ENCODE results near the gene ZFP3. TPM values are rescaled to one million over a fixed set of nuclear protein-coding genes. Genes with fewer than 3 reads are reported as not detected.

ZFP3 gene
- 1.0 and 1.3 TPM in 2 replicates for total RNA-seq

DNA sequence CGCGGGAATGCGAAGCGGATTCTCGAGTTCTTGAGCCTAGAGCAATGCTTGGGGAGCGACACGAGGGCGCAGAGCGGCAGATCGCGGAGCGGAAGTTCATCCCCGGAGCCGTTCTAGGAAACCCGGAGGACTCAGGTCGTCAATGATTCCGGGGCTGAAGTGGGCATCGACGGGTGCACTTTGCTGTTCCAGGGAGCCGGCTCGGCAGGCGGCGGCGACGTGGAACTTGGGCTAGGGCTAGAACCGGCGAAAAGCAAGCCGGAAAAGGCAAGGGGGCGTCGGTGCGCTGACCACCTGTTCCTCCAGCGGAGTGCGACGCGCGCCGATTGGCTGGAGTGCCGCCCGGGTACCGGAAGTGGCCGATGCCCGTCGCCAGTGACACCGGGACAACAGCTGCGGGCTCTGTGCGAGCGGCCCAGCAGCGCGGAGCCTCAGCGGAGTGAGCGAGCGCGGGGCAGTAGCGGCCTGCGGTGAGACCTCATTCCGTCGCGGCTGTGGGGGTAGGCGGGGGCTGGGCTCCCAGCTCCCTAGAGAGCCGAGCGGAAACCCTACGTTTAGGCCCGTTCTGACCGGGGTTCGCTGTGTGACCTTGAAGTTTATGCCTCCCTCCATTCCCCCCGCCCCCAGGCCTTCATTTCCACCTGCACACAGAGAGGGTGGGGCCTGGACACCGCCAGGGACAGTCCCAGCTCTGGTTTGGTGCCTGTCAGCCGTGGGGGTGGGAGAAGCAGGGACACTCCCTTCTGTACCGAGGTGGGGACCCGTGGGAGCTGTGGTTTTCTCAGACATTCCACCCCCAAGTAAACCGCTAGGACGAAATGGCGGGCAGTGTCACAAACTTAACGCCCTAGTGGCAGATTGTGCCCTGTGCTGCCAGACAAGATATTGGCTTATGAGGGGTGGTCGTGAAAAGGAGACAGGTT lies at the start of gene ZFP3:
Gene ZFP3, plus strand, starts transcription at position 362 of the 923 bp plus-strand sequence. CDS start 13,038 bp downstream, outside the sequence.

GRCh38 chr17:5035315-5035714 lies 43.0 kb upstream of the ZFP3 start, which contains the start of gene SLC52A1:
TSS of gene SLC52A1 (minus strand) at chr17:5035426. CDS start at chr17:5034606, 820 bp downstream.

GRCh38 chr17:5111402-5112204 lies 33.3 kb downstream of the ZFP3 start, which contains the start of gene ZNF232:
TSS of gene ZNF232 (minus strand) at chr17:5111878. CDS start at chr17:5111822, 56 bp downstream.

DNA sequence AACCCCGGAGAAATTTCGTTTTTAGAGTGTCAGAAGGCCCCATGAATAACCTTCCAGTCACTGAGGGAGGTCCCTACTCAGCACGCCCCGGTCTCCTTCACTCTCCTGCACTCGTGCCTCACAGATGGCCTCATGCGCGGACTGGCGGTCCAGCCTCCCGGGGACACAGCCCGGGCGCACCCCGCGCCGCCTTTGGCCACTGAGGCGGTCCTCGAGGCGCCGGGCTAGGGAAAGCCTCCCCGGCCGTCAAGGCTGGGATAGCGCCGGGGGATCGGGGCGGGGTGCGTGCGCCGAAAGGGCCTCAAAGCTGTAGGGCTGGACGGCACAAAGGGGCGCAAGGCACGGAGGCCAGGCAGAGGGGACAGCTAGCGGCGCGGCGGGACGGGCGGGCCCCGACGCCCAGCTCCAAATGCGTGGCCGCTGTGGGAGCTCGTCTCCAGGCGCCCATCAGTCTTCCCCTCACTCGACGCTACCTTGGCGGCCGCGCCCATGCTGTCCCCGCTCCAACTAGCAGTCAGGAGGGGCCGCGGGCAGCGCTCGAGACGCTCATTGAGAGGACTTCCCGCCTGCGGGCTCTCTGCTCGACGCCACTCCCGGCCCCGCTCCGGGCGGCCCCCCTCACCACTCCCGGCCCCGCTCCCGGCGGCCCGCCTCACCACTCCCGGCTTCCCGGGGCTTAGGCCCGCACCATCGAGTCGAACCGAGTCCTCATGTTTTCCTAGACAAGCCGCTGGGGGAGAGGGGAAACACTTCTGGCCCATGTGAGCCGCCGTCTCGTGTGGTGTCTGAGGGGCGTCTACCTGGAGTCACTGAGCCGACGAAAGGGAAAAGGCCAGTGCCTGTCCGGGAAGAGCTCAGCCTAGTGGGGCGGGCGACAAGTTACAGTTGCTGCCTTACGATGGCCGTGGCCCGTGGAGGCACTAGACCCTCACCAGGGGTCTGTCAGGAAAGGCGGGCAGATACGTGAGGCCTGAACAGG lies 37.7 kb downstream of the ZFP3 start, which contains the start of gene USP6:
Gene USP6, plus strand, starts transcription at position 360 of the 979 bp plus-strand sequence. CDS start 14,336 bp downstream, outside the sequence.

Other genes starting within 250 kb of the ZFP3 start
- 17.5 and 26.3 TPM in 2 replicates for gene MINK1, start 245.1 kb upstream of the ZFP3 start, total RNA-seq
- 0.80 and 7.0 TPM in 2 replicates for gene C17orf107, start 178.9 kb upstream of the ZFP3 start, total RNA-seq
- gene CHRNE, start 175.4 kb upstream of the ZFP3 start, total RNA-seq: 0.39 TPM in 1 of 2 replicates, not detected in the other
- not detected in 2 replicates for gene GP1BA, start 146.2 kb upstream of the ZFP3 start, total RNA-seq
- gene SLC25A11, start 138.4 kb upstream of the ZFP3 start, total RNA-seq: 52.3 and 67.7 TPM in 2 replicates
- 42.0 and 53.0 TPM in 2 replicates for gene RNF167, start 138.2 kb upstream of the ZFP3 start, total RNA-seq
- 668 and 1,703 TPM in 2 replicates for gene PFN1, start 129.9 kb upstream of the ZFP3 start, total RNA-seq
- gene ENO3, start 127.3 kb upstream of the ZFP3 start, total RNA-seq: 2.6 and 17.2 TPM in 2 replicates
- gene SPAG7, start 110.7 kb upstream of the ZFP3 start, total RNA-seq: 59.9 and 68.7 TPM in 2 replicates
- 8.9 and 20.3 TPM in 2 replicates for gene CAMTA2, start 90.8 kb upstream of the ZFP3 start, total RNA-seq
- gene INCA1, start 80.9 kb upstream of the ZFP3 start, total RNA-seq: 0.32 and 0.39 TPM in 2 replicates
- gene KIF1C, start 80.5 kb upstream of the ZFP3 start, total RNA-seq: 28.3 and 33.7 TPM in 2 replicates
- gene SLC52A1, start 43.0 kb upstream of the ZFP3 start, total RNA-seq: not detected in 2 replicates
- gene ZNF232, start 33.4 kb downstream of the ZFP3 start, total RNA-seq: 6.9 and 12.4 TPM in 2 replicates
- gene USP6, start 37.6 kb downstream of the ZFP3 start, total RNA-seq: 0.24 TPM in 1 of 2 replicates, not detected in the other
- 1.8 and 12.4 TPM in 2 replicates for gene ZNF594, start 113.4 kb downstream of the ZFP3 start, total RNA-seq
- not detected in 2 replicates for gene SCIMP, start 156.4 kb downstream of the ZFP3 start, total RNA-seq
- 23.7 and 24.8 TPM in 2 replicates for gene RABEP1, start 203.8 kb downstream of the ZFP3 start, total RNA-seq

Measured in epithelial cell of alveolus of lung (primary cell).